Thymus (tissue), 11 donors: ENCODE results near the gene DCLRE1C. TPM values are rescaled to one million over a fixed set of nuclear protein-coding genes. Genes with fewer than 3 reads are reported as not detected.
"Not testable (repeated sequence)": the region's sequence is repeated elsewhere in the genome, so short reads cannot be mapped to it uniquely, and the experiment has no call there.

Experiments
- DNase-seq, 9 donors: peaks; one replicate each; pipeline ENCODE4 v3.0.0-alpha.2; 2013; ENCODE audit warnings: low spot score in 9 of 9, low read depth in 6 of 9, missing footprints in 1 of 9
- H3K27ac ChIP-seq, 2 donors: one replicate each; pipeline ENCODE4 v1.5.1; 2013; ENCODE audit warnings: control low read depth in 1 of 2, low read depth in 1 of 2, low read length in 1 of 2, mild to moderate bottlenecking in 1 of 2, moderate library complexity in 1 of 2
- H3K27me3 ChIP-seq, 2 donors: one replicate each; pipeline ENCODE4 v1.5.1; 2013; ENCODE audit warnings: low read length in 1 of 2; ENCODE audit not compliant: control insufficient read depth in 2 of 2, insufficient read depth in 1 of 2
- H3K36me3 ChIP-seq, 2 donors: one replicate each; pipeline ENCODE4 v1.5.1; 2013; ENCODE audit warnings: low read length in 1 of 2, mild to moderate bottlenecking in 1 of 2, moderate library complexity in 1 of 2; ENCODE audit not compliant: control insufficient read depth in 2 of 2, insufficient read depth in 2 of 2
- H3K4me1 ChIP-seq, 2 donors: one replicate each; pipeline ENCODE4 v1.5.1; 2013; ENCODE audit warnings: low read length in 2 of 2; ENCODE audit not compliant: control insufficient read depth in 2 of 2, insufficient read depth in 2 of 2
- H3K4me3 ChIP-seq, 2 donors: one replicate each; pipeline ENCODE4 v1.5.1; 2013; ENCODE audit warnings: low read length in 2 of 2, control low read depth in 1 of 2, mild to moderate bottlenecking in 1 of 2
- H3K9me3 ChIP-seq, 2 donors: one replicate each; pipeline ENCODE4 v1.5.1; 2013; ENCODE audit warnings: low read length in 1 of 2, mild to moderate bottlenecking in 1 of 2; ENCODE audit not compliant: control insufficient read depth in 2 of 2, insufficient read depth in 1 of 2
- WGBS: extraction: QIAGEN DNeasy Blood & Tissue Kit; methylation state at CpG from one replicate; pipeline ENCODE4 v1.1.7; 2013; 5-methylcytosine and 5-hydroxymethylcytosine counted together
- polyA plus RNA-seq: library from polyadenylated mRNA; stranded (reverse); fragments of 200-250 nt; gene quantifications from one replicate; pipeline ENCODE4 v1.2.3, GENCODE V29; 2013
- total RNA-seq: library from RNA; stranded (reverse); fragments of 120-200 nt; gene quantifications from one replicate; pipeline ENCODE4 v1.2.4, GENCODE V29; 2013
- donor health status: healthy.

The DCLRE1C gene
- total and polyA plus RNA-seq, 2 donors = 9.5 to 22.3 TPM

- 80% methylated on average over 7 of the region's 7 CpGs for WGBS
- H3K27ac ChIP-seq = no peak overlapping the region
- no peaks in the 10 kb centered on the region for H3K9me3 ChIP-seq
- H3K4me1 ChIP-seq = peaks cover 5 to 10% of the 10 kb centered on the region in 2 donors
- H3K4me3 ChIP-seq = peak overlapping the region in 1 of 2 donors; percentile 92
- peak in 2 of 9 donors; percentile 6 to 22 for DNase-seq
- H3K27me3 ChIP-seq = no peaks in the 10 kb centered on the region
- H3K36me3 ChIP-seq = peaks cover 0 to 7% of the 10 kb centered on the region in 2 donors
These were observed 73.7 kb downstream of the DCLRE1C start for GRCh38 chr10:14880229-14880628.

DNA sequence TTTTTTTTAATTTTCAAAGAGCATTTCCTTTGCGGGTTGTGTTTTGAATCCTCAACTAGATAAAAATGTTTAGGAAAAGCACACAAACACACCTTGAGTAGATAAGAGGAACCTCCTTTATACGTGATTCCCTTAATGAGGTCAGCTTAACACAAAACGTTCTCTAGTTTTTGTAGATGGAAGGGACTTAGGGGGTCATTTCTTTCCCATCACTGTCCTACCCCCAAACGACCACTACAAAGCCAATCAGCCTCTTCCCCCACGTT, 74.0 kb downstream of the DCLRE1C start:
- H3K36me3 ChIP-seq = peaks cover 0 to 7% of the 10 kb centered on the region in 2 donors
- H3K9me3 ChIP-seq = no peaks in the 10 kb centered on the region
- peaks cover 5 to 10% of the 10 kb centered on the region in 2 donors for H3K4me1 ChIP-seq
- H3K27ac ChIP-seq = no peak overlapping the region
- under 1% methylated on average over 5 of the region's 5 CpGs for WGBS
- DNase-seq = no peak
- H3K27me3 ChIP-seq = no peaks in the 10 kb centered on the region
- peak overlapping the region; percentile 91 to 92 for H3K4me3 ChIP-seq

- Histone ChIP-seq H3K4me3 (peak overlapping the region; percentile 91 to 92), H3K4me1 (peaks cover 5 to 10% of the 10 kb centered on the region in 2 donors), H3K36me3 (peaks cover 0 to 7% of the 10 kb centered on the region in 2 donors), H3K9me3 (no peaks in the 10 kb centered on the region), H3K27me3 (no peaks in the 10 kb centered on the region), H3K27ac (peak overlapping the region in 1 of 2 donors; percentile 29)
- WGBS = under 1% methylated on average over 60 of the region's 60 CpGs
- DNase-seq = peak in 5 of 9 donors; percentile 4 to 56 (median 24)
These were observed 74.6 kb downstream of the DCLRE1C start for GRCh38 chr10:14879124-14879927.

DNA sequence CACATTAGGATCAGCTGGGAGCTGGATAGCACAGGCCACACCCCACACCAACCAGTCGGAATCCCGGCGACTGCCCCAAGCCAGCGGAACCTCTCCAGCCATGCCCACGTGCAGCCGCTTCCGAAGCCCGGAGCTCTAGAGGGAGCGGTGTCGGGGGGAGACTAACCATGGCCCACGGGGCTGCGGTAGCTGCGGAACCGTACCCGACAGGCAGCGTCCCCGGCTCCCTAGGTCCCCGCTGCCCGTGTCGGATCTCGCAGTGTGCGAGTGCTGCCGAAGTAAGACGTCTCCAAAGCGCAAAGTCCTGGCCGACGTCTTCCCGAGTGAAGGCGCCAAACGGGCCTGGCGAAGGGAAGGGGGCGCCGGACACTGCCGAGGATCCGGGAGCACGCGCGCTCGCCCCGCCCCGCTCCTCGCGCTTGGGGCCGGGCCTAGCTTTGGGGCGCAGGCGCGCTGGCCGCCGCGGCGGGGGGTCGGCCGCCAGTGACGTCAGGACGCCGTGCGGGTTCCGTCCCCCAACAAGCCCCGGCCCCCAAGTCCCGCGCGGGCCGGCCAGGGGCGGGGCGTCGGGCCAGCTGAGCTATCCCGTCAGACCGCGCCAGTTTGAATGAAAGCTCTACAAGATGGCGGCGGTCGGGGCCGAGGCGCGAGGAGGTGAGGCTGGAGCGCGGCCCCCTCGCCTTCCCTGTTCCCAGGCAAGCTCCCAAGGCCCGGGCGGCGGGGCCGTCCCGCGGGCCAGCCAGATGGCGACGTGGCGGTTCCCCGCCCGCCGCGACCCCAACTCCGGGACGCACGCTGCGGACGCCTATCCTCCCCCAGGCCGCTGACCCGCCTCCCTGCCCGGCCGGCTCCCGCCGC, 75.4 kb downstream of the DCLRE1C start, which contains the start of gene SUV39H2:
TSS of gene SUV39H2 (plus strand) at position 601 of the 858 bp plus-strand sequence. CDS start at position 624, 23 bp downstream.
- DNase-seq = peak; percentile 59 to 94 (median 86)
- no peaks in the 10 kb centered on the region for H3K9me3 ChIP-seq
- peaks cover 5 to 10% of the 10 kb centered on the region in 2 donors for H3K4me1 ChIP-seq
- under 1% methylated on average over 102 of the region's 102 CpGs for WGBS
- peak within 1 kb of the TSS; percentile 81 to 89 for H3K27ac ChIP-seq
- H3K36me3 ChIP-seq = peaks cover 0 to 7% of the 10 kb centered on the region in 2 donors
- peak within 1 kb of the TSS; percentile 91 to 92 for H3K4me3 ChIP-seq
- H3K27me3 ChIP-seq = no peaks in the 10 kb centered on the region

DNA sequence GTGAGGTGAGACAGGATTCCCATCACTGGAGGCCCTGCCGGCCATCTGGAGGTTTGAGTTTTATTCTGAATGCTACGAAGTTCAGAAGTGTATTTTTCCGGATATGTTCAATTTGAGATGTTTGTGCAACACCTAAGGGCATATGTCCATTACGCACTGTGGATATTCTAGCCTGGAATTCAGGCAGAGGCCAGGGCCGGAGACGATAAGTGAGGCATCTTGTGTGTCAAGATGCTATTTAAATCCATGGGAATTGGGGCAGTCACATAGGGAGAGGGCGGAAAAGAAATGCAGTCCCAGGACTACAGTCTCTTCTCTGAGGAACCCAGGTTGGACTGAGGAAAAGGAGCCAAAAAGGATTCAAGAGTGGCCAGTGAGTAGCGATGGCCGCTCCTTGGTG, 77.1 kb downstream of the DCLRE1C start:
- Histone ChIP-seq H3K4me1 (peaks cover 5 to 10% of the 10 kb centered on the region in 2 donors), H3K27ac (no peak overlapping the region), H3K9me3 (no peaks in the 10 kb centered on the region), H3K36me3 (peaks cover 0 to 10% of the 10 kb centered on the region in 2 donors), H3K4me3 (no peak overlapping the region), H3K27me3 (no peaks in the 10 kb centered on the region)
- WGBS = 98% methylated on average over 9 of the region's 9 CpGs
- DNase-seq = no peak

GRCh38 chr10:14875941-14876340, 78.0 kb downstream of the DCLRE1C start:
- peaks cover 0 to 10% of the 10 kb centered on the region in 2 donors for H3K36me3 ChIP-seq
- DNase-seq = no peak
- no peaks in the 10 kb centered on the region for H3K9me3 ChIP-seq
- WGBS = 98% methylated on average over 12 of the region's 12 CpGs
- no peak overlapping the region for H3K27ac ChIP-seq
- no peak overlapping the region for H3K4me3 ChIP-seq
- no peaks in the 10 kb centered on the region for H3K27me3 ChIP-seq
- peaks cover 5 to 10% of the 10 kb centered on the region in 2 donors for H3K4me1 ChIP-seq

DNA sequence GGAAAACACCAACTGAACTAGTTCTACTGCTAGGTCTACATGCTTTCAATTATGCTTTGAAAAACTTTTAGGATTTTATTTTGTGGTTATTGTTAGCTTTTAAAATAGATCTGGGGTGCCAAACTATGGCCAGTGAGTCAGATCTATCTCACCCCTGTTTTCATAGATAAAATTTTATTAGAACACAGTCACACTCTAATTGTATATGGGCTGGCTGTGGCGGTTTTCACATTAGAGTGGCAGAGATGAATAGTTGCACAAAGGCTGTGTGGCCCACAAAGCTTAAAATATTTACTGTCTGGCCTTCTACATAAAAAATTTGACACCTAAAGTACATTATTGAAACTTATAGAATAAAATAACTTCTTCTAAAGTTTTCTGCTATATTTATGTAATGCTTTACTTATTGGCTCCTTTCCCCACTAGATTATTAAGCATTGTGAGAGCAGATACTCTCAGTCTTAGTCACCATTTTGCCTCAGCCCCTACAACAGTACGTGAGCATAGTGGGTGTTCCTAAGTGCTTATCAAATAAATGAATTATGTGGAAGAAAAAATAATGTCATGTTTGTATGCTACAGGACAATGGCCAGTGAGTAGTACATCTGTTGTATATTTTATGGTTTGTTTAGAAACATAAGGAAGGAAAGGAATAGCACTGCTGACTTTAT, 80.7 kb downstream of the DCLRE1C start:
- Histone ChIP-seq H3K4me3 (no peak overlapping the region), H3K27me3 (no peaks in the 10 kb centered on the region), H3K9me3 (no peaks in the 10 kb centered on the region), H3K27ac (no peak overlapping the region), H3K4me1 (peaks cover 0 to 3% of the 10 kb centered on the region in 2 donors), H3K36me3 (peaks cover 16 to 20% of the 10 kb centered on the region in 2 donors)
- 97% methylated on average over 2 of the region's 2 CpGs for WGBS
- no peak for DNase-seq

GRCh38 chr10:14864871-14865270, 89.0 kb downstream of the DCLRE1C start:
- H3K27ac ChIP-seq, H3K4me1 ChIP-seq, H3K9me3 ChIP-seq, H3K4me3 ChIP-seq, H3K27me3 ChIP-seq, DNase-seq: not testable (repeated sequence)
- peaks cover 38 to 39% of the 10 kb centered on the region in 2 donors for H3K36me3 ChIP-seq
- 84% methylated on average over 3 of the region's 3 CpGs for WGBS
